RWPE1 (cell line): ENCODE measurements around the gene ZSWIM6.

Experiments
- CTCF ChIA-PET: fragments of 350-600 bp; sonication (Branson Sonifier 250); formaldehyde crosslinking; extraction: SDS; loops from one replicate; lab custom pipeline; 2021; lab: Yijun Ruan, JAX
- POLR2A ChIA-PET: fragments of 400-600 bp; formaldehyde crosslinking; extraction: SDS; loops from one replicate; lab custom pipeline; 2020; ENCODE audit warnings: antibody characterized with exemption; ENCODE audit not compliant: low non-redundant PET; lab: Yijun Ruan, JAX
- DNase-seq: peaks from one replicate; pipeline ENCODE4 v3.0.0; 2012; ENCODE audit warnings: low spot score
- H3K27ac ChIP-seq: fragments of 450-650 bp; 2 replicates; pipeline ENCODE4 v1.5.1; 2017
- CTCF ChIP-seq: fragments of 450-650 bp; conservative IDR thresholded peaks from 2 replicates; pipeline ENCODE4 v1.5.1; 2017; ENCODE audit warnings: low read depth, mild to moderate bottlenecking

The ZSWIM6 gene

GRCh38 chr5:61362796-61363368 lies 30.8 kb downstream of the ZSWIM6 start:
- DNase-seq, result no peak
- POLR2A ChIA-PET, result no interaction called here
- TF ChIP-seq CTCF, result no peak
- H3K27ac ChIP-seq, result no peak overlapping the region
- CTCF ChIA-PET, result interaction anchor here (1.0 kb wide), 1 partner anchor 12 kb away, joined by 3 read pairs; no protein-coding TSS in a partner anchor

- no peak for DNase-seq
- TF ChIP-seq CTCF, result no peak
- ChIA-PET CTCF (interaction anchor here (1.0 kb wide), 1 partner anchor 11 kb away, joined by 3 read pairs; no protein-coding TSS in a partner anchor), POLR2A (no interaction called here)
- H3K27ac ChIP-seq, result no peak overlapping the region
These were observed 31.5 kb downstream of the ZSWIM6 start for GRCh38 chr5:61363401-61364114.

GRCh38 chr5:61366497-61367240 lies 34.6 kb downstream of the ZSWIM6 start:
- no peak for TF ChIP-seq CTCF
- CTCF ChIA-PET, result interaction anchor here (0.7 to 1.1 kb wide), 2 partner anchors 12 to 31 kb away, joined by 3 to 4 read pairs; no protein-coding TSS in a partner anchor
- no peak for DNase-seq
- POLR2A ChIA-PET, result no interaction called here
- H3K27ac ChIP-seq, result no peak overlapping the region

GRCh38 chr5:61370506-61370905 lies 38.4 kb downstream of the ZSWIM6 start:
- TF ChIP-seq CTCF, result no peak
- DNase-seq, result no peak
- CTCF ChIA-PET, result no interaction called here
- no peak overlapping the region for H3K27ac ChIP-seq
- POLR2A ChIA-PET, result no interaction called here

- peak; percentile 42 for DNase-seq
- no peak for TF ChIP-seq CTCF
- ChIA-PET POLR2A (no interaction called here), CTCF (no interaction called here)
- H3K27ac ChIP-seq, result no peak overlapping the region
These were observed 39.4 kb downstream of the ZSWIM6 start for GRCh38 chr5:61371474-61371873.

GRCh38 chr5:61379677-61380076 lies 47.6 kb downstream of the ZSWIM6 start:
- no peak overlapping the region for H3K27ac ChIP-seq
- no peak for DNase-seq
- ChIA-PET POLR2A (no interaction called here), CTCF (no interaction called here)
- no peak for TF ChIP-seq CTCF
